Activated CD4-positive, alpha-beta T cell treated with anti-CD3 and anti-CD28 coated beads, Interleukin-2, amount 10 ng/mL, durations not matched to agents 7 days and 5 days (primary cell): ENCODE results near the gene UPF2. TPM values are rescaled to one million over a fixed set of nuclear protein-coding genes. Genes with fewer than 3 reads are reported as not detected.
A peak's percentile ranks its signal among the peaks of the same experiment; 100 is the strongest.
"Not testable (repeated sequence)": the region's sequence is repeated elsewhere in the genome, so short reads cannot be mapped to it uniquely, and the experiment has no call there.

Source experiments
- CTCF ChIA-PET: fragments of 350-600 bp; sonication (Branson Sonifier 250); formaldehyde crosslinking; loops from one replicate; lab custom pipeline; 2021; ENCODE audit warnings: antibody characterized with exemption; lab: Charles Lee
- POLR2A ChIA-PET: fragments of 350-600 bp; sonication (Branson Sonifier 250); formaldehyde crosslinking; loops from one replicate; lab custom pipeline; 2021; ENCODE audit warnings: antibody characterized with exemption; lab: Charles Lee
- DNase-seq: peaks from one replicate; pipeline ENCODE4 v3.0.0-alpha.2; 2020
- H3K27ac Mint-ChIP-seq: one replicate; pipeline ENCODE4 v1.8.0; 2021; ENCODE audit warnings: mild to moderate bottlenecking, moderate library complexity, mixed read lengths
- H3K27me3 Mint-ChIP-seq: one replicate; pipeline ENCODE4 v1.8.0; 2021; ENCODE audit warnings: mixed read lengths
- H3K36me3 Mint-ChIP-seq: one replicate; pipeline ENCODE4 v1.8.0; 2021; ENCODE audit warnings: low read depth, mixed read lengths
- H3K4me1 Mint-ChIP-seq: one replicate; pipeline ENCODE4 v1.8.0; 2021; ENCODE audit warnings: mixed read lengths
- H3K4me3 Mint-ChIP-seq: one replicate; pipeline ENCODE4 v1.8.0; 2021; ENCODE audit warnings: mild to moderate bottlenecking, moderate library complexity, mixed read lengths
- H3K9me3 Mint-ChIP-seq: one replicate; pipeline ENCODE4 v1.8.0; 2021; ENCODE audit warnings: mixed read lengths
- total RNA-seq, 2 experiments: library from RNA; stranded (reverse); gene quantifications; one replicate each; pipeline ENCODE4 v1.2.3, GENCODE V29; 2021

The UPF2 gene
- total RNA-seq, 2 experiments from 2014 or later: 31.3 to 39.2 TPM

GRCh38 chr10:11988924-11989323, 53.7 kb downstream of the UPF2 start:
- no peak overlapping the region for H3K27ac Mint-ChIP-seq
- no peak overlapping the region for H3K4me3 Mint-ChIP-seq
- H3K4me1 Mint-ChIP-seq: peaks cover 12% of the 10 kb centered on the region
- CTCF ChIA-PET: interaction anchor here (0.9 kb wide), 1 partner anchor 206 kb away, joined by 3 read pairs; no protein-coding TSS in a partner anchor
- H3K9me3 Mint-ChIP-seq: no peaks in the 10 kb centered on the region
- H3K36me3 Mint-ChIP-seq: peaks cover 23% of the 10 kb centered on the region
- no peak for DNase-seq
- no peaks in the 10 kb centered on the region for H3K27me3 Mint-ChIP-seq
- POLR2A ChIA-PET: no interaction called here

GRCh38 chr10:11986593-11987216, 55.9 kb downstream of the UPF2 start:
- Mint-ChIP-seq H3K4me3 (no peak overlapping the region), H3K4me1 (peaks cover 5% of the 10 kb centered on the region), H3K27me3 (no peaks in the 10 kb centered on the region), H3K27ac (no peak overlapping the region), H3K36me3 (peaks cover 20% of the 10 kb centered on the region), H3K9me3 (no peaks in the 10 kb centered on the region)
- CTCF ChIA-PET: interaction anchor here (1.2 to 1.3 kb wide), 2 partner anchors 11 to 25 kb away, joined by 4 read pairs; no protein-coding TSS in a partner anchor
- peak; percentile 81 for DNase-seq
- POLR2A ChIA-PET: no interaction called here

- ChIA-PET CTCF (interaction anchor here (0.6 kb wide), 2 partner anchors 57 to 429 kb away, joined by 3 read pairs; no protein-coding TSS in a partner anchor), POLR2A (no interaction called here)
- no peaks in the 10 kb centered on the region for H3K27me3 Mint-ChIP-seq
- peaks cover 30% of the 10 kb centered on the region for H3K36me3 Mint-ChIP-seq
- no peak for DNase-seq
- H3K4me1 Mint-ChIP-seq: peaks cover 5% of the 10 kb centered on the region
- H3K9me3 Mint-ChIP-seq: no peaks in the 10 kb centered on the region
- H3K4me3 Mint-ChIP-seq: no peak overlapping the region
- no peak overlapping the region for H3K27ac Mint-ChIP-seq
Measured at GRCh38 chr10:11982253-11982652, 60.4 kb downstream of the UPF2 start.

- Mint-ChIP-seq H3K36me3 (peaks cover 49% of the 10 kb centered on the region), H3K27ac (no peak overlapping the region), H3K9me3 (peaks cover 3% of the 10 kb centered on the region), H3K4me3 (no peak overlapping the region), H3K4me1 (peaks cover 5% of the 10 kb centered on the region), H3K27me3 (no peaks in the 10 kb centered on the region)
- CTCF ChIA-PET: interaction anchor here (0.5 to 0.9 kb wide), 5 partner anchors 11 to 1249 kb away, joined by 3 to 5 read pairs (median 3); no protein-coding TSS in a partner anchor
- DNase-seq: no peak
- POLR2A ChIA-PET: no interaction called here
Measured at GRCh38 chr10:11975795-11976194, 66.8 kb downstream of the UPF2 start.

- POLR2A ChIA-PET: not testable (repeated sequence)
- CTCF ChIA-PET: interaction anchor here (0.6 kb wide), 2 partner anchors 12 to 862 kb away, joined by 3 to 4 read pairs; no protein-coding TSS in a partner anchor
- H3K36me3 Mint-ChIP-seq: peaks cover 44% of the 10 kb centered on the region
Measured at GRCh38 chr10:11972523-11972922, 70.1 kb downstream of the UPF2 start.

GRCh38 chr10:11962176-11962575, 80.4 kb downstream of the UPF2 start:
- no peak overlapping the region for H3K27ac Mint-ChIP-seq
- POLR2A ChIA-PET: no interaction called here
- H3K36me3 Mint-ChIP-seq: peaks cover 54% of the 10 kb centered on the region
- no peaks in the 10 kb centered on the region for H3K27me3 Mint-ChIP-seq
- peaks cover 10% of the 10 kb centered on the region for H3K9me3 Mint-ChIP-seq
- no peak for DNase-seq
- CTCF ChIA-PET: interaction anchor here (1.0 to 1.4 kb wide), 2 partner anchors 10 to 24 kb away, joined by 3 to 4 read pairs; no protein-coding TSS in a partner anchor
- H3K4me1 Mint-ChIP-seq: no peaks in the 10 kb centered on the region
- H3K4me3 Mint-ChIP-seq: no peak overlapping the region

More at GRCh38 chr10:11972523-11972922, 70.1 kb downstream of the UPF2 start:
- H3K9me3 Mint-ChIP-seq, H3K27ac Mint-ChIP-seq, H3K4me1 Mint-ChIP-seq, H3K27me3 Mint-ChIP-seq, DNase-seq, H3K4me3 Mint-ChIP-seq: not testable (repeated sequence)

GRCh38 chr10:11961771-11962170, 80.8 kb downstream of the UPF2 start:
- Mint-ChIP-seq H3K27me3 (no peaks in the 10 kb centered on the region), H3K9me3 (peaks cover 6% of the 10 kb centered on the region), H3K4me3 (no peak overlapping the region), H3K36me3 (peaks cover 54% of the 10 kb centered on the region), H3K27ac (no peak overlapping the region), H3K4me1 (no peaks in the 10 kb centered on the region)
- ChIA-PET CTCF (interaction anchor here (1.0 to 1.4 kb wide), 2 partner anchors 10 to 24 kb away, joined by 3 to 4 read pairs; no protein-coding TSS in a partner anchor), POLR2A (no interaction called here)
- DNase-seq: no peak

GRCh38 chr10:11959966-11960365, 82.6 kb downstream of the UPF2 start:
- no peak overlapping the region for H3K27ac Mint-ChIP-seq
- peaks cover 56% of the 10 kb centered on the region for H3K36me3 Mint-ChIP-seq
- no peaks in the 10 kb centered on the region for H3K9me3 Mint-ChIP-seq
- no peak for DNase-seq
- H3K4me3 Mint-ChIP-seq: no peak overlapping the region
- H3K4me1 Mint-ChIP-seq: no peaks in the 10 kb centered on the region
- no peaks in the 10 kb centered on the region for H3K27me3 Mint-ChIP-seq
- ChIA-PET POLR2A (no interaction called here), CTCF (interaction anchor here (0.9 kb wide), 1 partner anchor 15 kb away, joined by 3 read pairs; no protein-coding TSS in a partner anchor)

GRCh38 chr10:11958956-11959355, 83.7 kb downstream of the UPF2 start:
- ChIA-PET POLR2A (no interaction called here), CTCF (no interaction called here)
- DNase-seq: no peak
- Mint-ChIP-seq H3K27me3 (no peaks in the 10 kb centered on the region), H3K36me3 (peaks cover 51% of the 10 kb centered on the region), H3K27ac (no peak overlapping the region), H3K4me3 (no peak overlapping the region), H3K4me1 (no peaks in the 10 kb centered on the region), H3K9me3 (no peaks in the 10 kb centered on the region)

- Mint-ChIP-seq H3K4me1 (peaks cover 17% of the 10 kb centered on the region), H3K4me3 (no peak overlapping the region), H3K9me3 (no peaks in the 10 kb centered on the region), H3K27me3 (no peaks in the 10 kb centered on the region), H3K27ac (no peak overlapping the region), H3K36me3 (peaks cover 49% of the 10 kb centered on the region)
- ChIA-PET CTCF (interaction anchor here (0.6 to 0.9 kb wide), 4 partner anchors 8 to 49 kb away, joined by 3 to 4 read pairs (median 3); no protein-coding TSS in a partner anchor), POLR2A (no interaction called here)
- no peak for DNase-seq
Measured at GRCh38 chr10:11951695-11952094, 90.9 kb downstream of the UPF2 start.

- H3K9me3 Mint-ChIP-seq: no peaks in the 10 kb centered on the region
- no peak for DNase-seq
Measured at GRCh38 chr10:11950325-11951018, 92.1 kb downstream of the UPF2 start.

GRCh38 chr10:11949152-11949551, 93.5 kb downstream of the UPF2 start:
- Mint-ChIP-seq H3K27ac (peak overlapping the region; percentile 60), H3K4me1 (peaks cover 17% of the 10 kb centered on the region), H3K27me3 (no peaks in the 10 kb centered on the region), H3K36me3 (peaks cover 37% of the 10 kb centered on the region), H3K4me3 (no peak overlapping the region), H3K9me3 (no peaks in the 10 kb centered on the region)
- CTCF ChIA-PET: no interaction called here
- DNase-seq: no peak
- POLR2A ChIA-PET: no interaction called here

More at GRCh38 chr10:11950325-11951018, 92.1 kb downstream of the UPF2 start:
- ChIA-PET POLR2A (no interaction called here), CTCF (no interaction called here)
- peaks cover 39% of the 10 kb centered on the region for H3K36me3 Mint-ChIP-seq
- H3K4me3 Mint-ChIP-seq: no peak overlapping the region
- H3K4me1 Mint-ChIP-seq: peaks cover 17% of the 10 kb centered on the region
- H3K27me3 Mint-ChIP-seq: no peaks in the 10 kb centered on the region
- H3K27ac Mint-ChIP-seq: peak overlapping the region; percentile 6

- H3K4me1 Mint-ChIP-seq: peaks cover 17% of the 10 kb centered on the region
Measured at GRCh38 chr10:11946652-11947051, 96.0 kb downstream of the UPF2 start.

More at GRCh38 chr10:11946652-11947051, 96.0 kb downstream of the UPF2 start:
- Mint-ChIP-seq H3K36me3 (peaks cover 42% of the 10 kb centered on the region), H3K9me3 (no peaks in the 10 kb centered on the region), H3K27me3 (no peaks in the 10 kb centered on the region), H3K27ac (no peak overlapping the region), H3K4me3 (no peak overlapping the region)
- DNase-seq: no peak
- ChIA-PET CTCF (no interaction called here), POLR2A (no interaction called here)
